ENCODE results near the gene EDEM1.

GRCh38 chr3:5201536-5201935 is 14.0 kb downstream of the EDEM1 start:
- no peak for TF ChIP-seq CTCF (IDR thresholded peaks at IDR 0.05; ENCODE audit: insufficient read depth, low read depth, low read length)
- no peak for TF ChIP-seq EZH2 (IDR thresholded peaks at IDR 0.05; ENCODE audit: insufficient read depth, low read length)
